ENCODE results near the gene IGSF3.
"Not testable (repeated sequence)": the region's sequence is repeated elsewhere in the genome, so short reads cannot be mapped to it uniquely, and the experiment has no call there.

Gene IGSF3

GRCh38 chr1:116621756-116622155 is 45.8 kb downstream of the IGSF3 start:
- H3K9me3 Mint-ChIP-seq; H3K27ac Mint-ChIP-seq; H3K4me1 Mint-ChIP-seq; H3K4me3 Mint-ChIP-seq; ATAC-seq (ENCODE audit: low read depth); H3K27me3 Mint-ChIP-seq; DNase-seq (ENCODE audit: low spot score in 2 of 2); H3K36me3 Mint-ChIP-seq: not testable (repeated sequence)

GRCh38 chr1:116620392-116620791 is 47.1 kb downstream of the IGSF3 start:
- not testable (repeated sequence) for H3K9me3 Mint-ChIP-seq; ATAC-seq (ENCODE audit: low read depth); H3K27ac Mint-ChIP-seq; DNase-seq (ENCODE audit: low spot score in 2 of 2); H3K27me3 Mint-ChIP-seq; H3K4me3 Mint-ChIP-seq; H3K4me1 Mint-ChIP-seq; H3K36me3 Mint-ChIP-seq

- H3K27me3 Mint-ChIP-seq; H3K27ac Mint-ChIP-seq; DNase-seq (ENCODE audit: low spot score in 2 of 2); H3K9me3 Mint-ChIP-seq; ATAC-seq (ENCODE audit: low read depth); H3K4me1 Mint-ChIP-seq; H3K4me3 Mint-ChIP-seq; H3K36me3 Mint-ChIP-seq: not testable (repeated sequence)
These were observed 48.4 kb downstream of the IGSF3 start for GRCh38 chr1:116619106-116619505.

GRCh38 chr1:116617808-116618207 is 49.7 kb downstream of the IGSF3 start:
- H3K4me3 Mint-ChIP-seq; H3K9me3 Mint-ChIP-seq; H3K27ac Mint-ChIP-seq; H3K36me3 Mint-ChIP-seq; ATAC-seq (ENCODE audit: low read depth); H3K4me1 Mint-ChIP-seq; DNase-seq (ENCODE audit: low spot score in 2 of 2); H3K27me3 Mint-ChIP-seq: not testable (repeated sequence)

GRCh38 chr1:116613825-116614224 is 53.7 kb downstream of the IGSF3 start:
- not testable (repeated sequence) for H3K36me3 Mint-ChIP-seq; ATAC-seq (ENCODE audit: low read depth); H3K27ac Mint-ChIP-seq; H3K4me3 Mint-ChIP-seq; H3K27me3 Mint-ChIP-seq; DNase-seq (ENCODE audit: low spot score in 2 of 2); H3K4me1 Mint-ChIP-seq; H3K9me3 Mint-ChIP-seq

- H3K9me3 Mint-ChIP-seq; H3K36me3 Mint-ChIP-seq; H3K4me1 Mint-ChIP-seq; H3K27me3 Mint-ChIP-seq; ATAC-seq (ENCODE audit: low read depth); DNase-seq (ENCODE audit: low spot score in 2 of 2); H3K4me3 Mint-ChIP-seq; H3K27ac Mint-ChIP-seq: not testable (repeated sequence)
These were observed 57.6 kb downstream of the IGSF3 start for GRCh38 chr1:116609801-116610371.

GRCh38 chr1:116608841-116609240 is 58.7 kb downstream of the IGSF3 start:
- DNase-seq (ENCODE audit: low spot score in 2 of 2); H3K36me3 Mint-ChIP-seq; H3K27ac Mint-ChIP-seq; H3K9me3 Mint-ChIP-seq; H3K27me3 Mint-ChIP-seq; H3K4me3 Mint-ChIP-seq; H3K4me1 Mint-ChIP-seq: not testable (repeated sequence)
- peak; percentile 64 for ATAC-seq (ENCODE audit: low read depth)

- DNase-seq (ENCODE audit: low spot score in 2 of 2); H3K36me3 Mint-ChIP-seq; H3K27me3 Mint-ChIP-seq; H3K4me1 Mint-ChIP-seq; H3K9me3 Mint-ChIP-seq; ATAC-seq (ENCODE audit: low read depth); H3K4me3 Mint-ChIP-seq; H3K27ac Mint-ChIP-seq: not testable (repeated sequence)
These were observed 59.4 kb downstream of the IGSF3 start for GRCh38 chr1:116608151-116608550.

- not testable (repeated sequence) for H3K9me3 Mint-ChIP-seq; H3K4me1 Mint-ChIP-seq; DNase-seq (ENCODE audit: low spot score in 2 of 2); H3K27ac Mint-ChIP-seq; H3K4me3 Mint-ChIP-seq; ATAC-seq (ENCODE audit: low read depth); H3K36me3 Mint-ChIP-seq; H3K27me3 Mint-ChIP-seq
These were observed 60.1 kb downstream of the IGSF3 start for GRCh38 chr1:116607463-116607862.

GRCh38 chr1:116606067-116606466 is 61.5 kb downstream of the IGSF3 start:
- ATAC-seq (ENCODE audit: low read depth) = peak; percentile 61
- DNase-seq (ENCODE audit: low spot score in 2 of 2); H3K27me3 Mint-ChIP-seq; H3K4me1 Mint-ChIP-seq; H3K27ac Mint-ChIP-seq; H3K9me3 Mint-ChIP-seq; H3K36me3 Mint-ChIP-seq: not testable (repeated sequence)
- H3K4me3 Mint-ChIP-seq = peak overlapping the region; percentile 19

GRCh38 chr1:116605315-116605714 is 62.2 kb downstream of the IGSF3 start:
- Mint-ChIP-seq H3K4me3 (no peak overlapping the region), H3K4me1 (peaks cover 7% of the 10 kb centered on the region), H3K27me3 (peaks cover 1% of the 10 kb centered on the region), H3K9me3 (no peaks in the 10 kb centered on the region), H3K36me3 (no peaks in the 10 kb centered on the region), H3K27ac (no peak overlapping the region)
- DNase-seq (ENCODE audit: low spot score in 2 of 2) (no peak), ATAC-seq (ENCODE audit: low read depth) (no peak)

GRCh38 chr1:116604408-116604807 is 63.1 kb downstream of the IGSF3 start:
- not testable (repeated sequence) for ATAC-seq (ENCODE audit: low read depth); H3K9me3 Mint-ChIP-seq; H3K27me3 Mint-ChIP-seq; DNase-seq (ENCODE audit: low spot score in 2 of 2); H3K36me3 Mint-ChIP-seq; H3K27ac Mint-ChIP-seq; H3K4me1 Mint-ChIP-seq; H3K4me3 Mint-ChIP-seq

GRCh38 chr1:116603646-116604045 is 63.9 kb downstream of the IGSF3 start:
- ATAC-seq (ENCODE audit: low read depth); H3K4me3 Mint-ChIP-seq; H3K9me3 Mint-ChIP-seq; H3K27me3 Mint-ChIP-seq; H3K36me3 Mint-ChIP-seq; H3K27ac Mint-ChIP-seq; H3K4me1 Mint-ChIP-seq; DNase-seq (ENCODE audit: low spot score in 2 of 2): not testable (repeated sequence)

GRCh38 chr1:116599369-116599768 is 68.2 kb downstream of the IGSF3 start:
- not testable (repeated sequence) for ATAC-seq (ENCODE audit: low read depth); DNase-seq (ENCODE audit: low spot score in 2 of 2); H3K36me3 Mint-ChIP-seq; H3K4me1 Mint-ChIP-seq; H3K27me3 Mint-ChIP-seq; H3K27ac Mint-ChIP-seq; H3K4me3 Mint-ChIP-seq; H3K9me3 Mint-ChIP-seq

GRCh38 chr1:116598420-116599036 is 69.0 kb downstream of the IGSF3 start:
- ATAC-seq (ENCODE audit: low read depth); DNase-seq (ENCODE audit: low spot score in 2 of 2); H3K9me3 Mint-ChIP-seq; H3K27ac Mint-ChIP-seq; H3K4me3 Mint-ChIP-seq; H3K27me3 Mint-ChIP-seq; H3K4me1 Mint-ChIP-seq; H3K36me3 Mint-ChIP-seq: not testable (repeated sequence)

Data from memory B cell (primary cell).